NCI-H146 treated with DMSO at 0.1 percent for 48 hours (cell line): ENCODE data around the gene SDHC.
A peak's percentile ranks its signal among the peaks of the same experiment; 100 is the strongest.
"Not testable (repeated sequence)": the region's sequence is repeated elsewhere in the genome, so short reads cannot be mapped to it uniquely, and the experiment has no call there.

Source experiments
- DNase-seq: peaks from one replicate; lab custom pipeline; 2025; ENCODE audit not compliant: unreplicated experiment; lab: John Stamatoyannopoulos, UW

Gene SDHC

DNA sequence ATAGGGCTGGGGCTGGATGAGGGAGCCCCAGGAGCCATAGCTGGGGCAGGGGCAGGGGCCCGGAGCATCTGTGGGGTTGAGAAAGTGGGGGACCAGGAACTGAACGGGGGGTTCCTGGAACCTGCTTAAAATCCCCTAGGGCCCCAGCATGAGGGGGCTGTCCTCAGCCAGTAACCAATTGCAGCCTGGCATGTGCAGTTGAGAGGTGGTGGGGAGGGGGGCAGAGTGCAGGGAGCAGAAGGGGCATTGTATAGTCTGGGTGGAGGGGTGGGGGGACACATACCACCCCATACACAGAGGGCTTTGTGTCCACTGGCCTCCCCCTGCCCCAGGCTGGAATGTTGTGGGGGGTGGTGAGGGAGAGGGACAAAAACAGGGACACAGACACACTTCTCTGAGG, 4.3 kb upstream of the SDHC start, which contains the start of gene MPZ:
MPZ (minus strand) TSS at position 101 of the 400 bp plus-strand sequence; CDS start at position 38, 63 bp downstream.
- no peak for DNase-seq

DNA sequence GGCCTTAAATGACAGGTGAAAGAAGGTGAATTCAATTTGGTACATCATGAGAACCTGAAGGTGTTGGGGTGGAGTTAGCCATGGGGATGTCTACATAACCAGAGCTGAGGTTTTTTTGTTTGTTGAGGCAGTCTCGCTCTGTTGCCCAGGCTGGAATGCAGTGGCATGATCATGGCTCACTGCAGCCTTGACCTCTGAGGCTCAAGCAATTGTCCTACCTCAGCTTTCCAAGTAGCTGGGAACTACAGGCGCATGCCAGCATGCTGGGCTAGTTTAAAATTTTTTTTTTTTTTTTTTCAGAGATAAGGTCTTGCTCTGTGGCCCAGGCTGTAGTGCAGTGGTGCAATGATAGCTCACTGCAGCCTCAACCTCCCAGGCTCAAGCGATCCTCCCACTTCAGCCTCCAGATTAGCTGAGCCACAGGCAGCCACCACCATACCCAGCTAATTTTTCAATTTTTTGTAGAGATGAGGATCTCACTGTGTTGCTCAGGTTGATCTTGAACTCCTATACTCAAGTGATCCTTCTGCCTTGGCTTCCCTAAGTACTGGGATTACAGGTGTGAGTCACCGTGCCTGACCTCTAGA, 2.5 kb upstream of the SDHC start:
- no peak for DNase-seq

DNA sequence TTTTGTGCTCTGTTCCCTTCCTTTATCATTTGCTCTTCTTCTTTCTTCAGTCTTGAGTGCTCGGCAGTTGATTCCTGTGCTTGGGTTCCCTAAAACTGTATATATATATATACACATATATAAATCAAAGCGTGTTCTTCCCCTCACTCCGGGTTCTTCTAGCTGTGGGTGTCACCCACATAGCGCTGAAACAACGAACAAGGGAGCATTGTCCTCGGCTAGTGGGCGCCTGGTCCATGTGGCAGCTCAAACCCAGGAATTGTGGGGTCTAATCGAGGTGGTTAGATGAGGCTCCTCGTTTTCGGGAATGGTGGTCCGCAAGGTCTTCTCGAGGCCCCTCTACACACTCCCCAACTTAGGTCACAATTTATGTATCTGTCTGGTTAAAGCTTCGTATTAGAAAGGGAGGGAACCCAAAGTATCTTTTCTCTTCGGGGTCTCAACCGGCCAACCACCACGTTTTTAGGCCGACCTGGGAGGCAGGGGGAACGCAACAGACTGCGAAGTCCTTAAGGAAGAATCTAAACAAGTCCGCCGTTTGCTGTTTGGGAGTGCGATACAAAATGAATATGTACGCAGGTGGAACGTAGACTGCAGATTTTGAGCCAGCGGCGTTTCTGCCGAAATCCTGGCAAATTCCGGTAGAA, 504 bp upstream of the SDHC start:
- DNase-seq: peak; percentile 11

DNA sequence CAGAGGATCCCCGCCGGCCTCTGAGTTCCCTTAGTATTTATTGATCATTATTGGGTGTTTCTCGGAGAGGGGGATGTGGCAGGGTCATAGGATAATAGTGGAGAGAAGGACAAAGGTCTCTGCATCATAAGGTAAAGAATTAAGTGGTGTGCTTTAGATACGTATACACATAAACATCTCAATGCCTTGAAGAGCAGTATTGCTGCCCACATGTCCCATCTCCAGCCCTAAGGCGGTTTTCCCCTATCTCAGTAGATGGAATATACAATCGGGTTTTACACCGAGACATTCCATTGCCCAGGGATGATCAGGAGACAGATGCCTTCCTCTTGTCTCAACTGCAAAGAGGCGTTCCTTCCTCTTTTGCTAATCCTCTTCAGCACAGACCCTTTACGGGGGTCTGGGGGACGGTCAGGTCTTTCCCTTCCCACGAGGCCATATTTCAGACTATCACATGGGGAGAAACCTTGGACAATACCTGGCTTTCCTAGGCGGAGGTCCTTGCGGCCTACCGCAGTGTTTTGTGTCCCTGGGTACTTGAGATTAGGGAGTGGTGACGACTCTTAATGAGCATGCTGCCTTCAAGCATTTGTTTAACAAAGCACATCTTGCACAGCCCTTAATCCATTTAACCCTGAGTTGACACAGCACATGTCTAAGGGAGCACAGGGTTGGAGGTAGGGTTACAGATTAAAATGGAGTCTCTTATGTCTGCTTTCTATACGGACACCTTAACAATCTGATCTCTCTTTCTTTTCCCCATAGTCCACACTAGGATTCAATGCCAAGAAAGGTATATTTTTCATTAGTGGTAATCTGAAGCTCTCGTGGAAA, 1.9 kb downstream of the SDHC start:
- not testable (repeated sequence) for DNase-seq

DNA sequence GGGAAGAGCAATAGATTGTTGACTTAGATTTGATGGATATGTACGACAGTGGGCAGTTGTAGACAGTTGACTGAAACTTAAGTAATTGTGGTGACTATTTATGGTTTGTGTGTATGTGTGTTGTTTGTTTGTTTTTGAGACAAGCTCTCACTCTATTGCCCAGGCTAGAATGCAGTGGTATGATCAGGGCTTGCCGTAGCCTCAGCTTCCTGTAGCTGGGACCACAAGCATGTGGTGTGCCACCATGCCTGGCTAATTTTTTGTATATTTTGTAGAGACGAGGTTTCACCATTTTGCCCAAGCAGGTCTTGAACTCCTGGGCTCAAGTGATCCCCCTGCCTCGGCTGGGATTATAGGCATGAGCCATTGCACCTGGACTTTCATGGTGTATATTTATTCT, 9.8 kb downstream of the SDHC start:
- no peak for DNase-seq

DNA sequence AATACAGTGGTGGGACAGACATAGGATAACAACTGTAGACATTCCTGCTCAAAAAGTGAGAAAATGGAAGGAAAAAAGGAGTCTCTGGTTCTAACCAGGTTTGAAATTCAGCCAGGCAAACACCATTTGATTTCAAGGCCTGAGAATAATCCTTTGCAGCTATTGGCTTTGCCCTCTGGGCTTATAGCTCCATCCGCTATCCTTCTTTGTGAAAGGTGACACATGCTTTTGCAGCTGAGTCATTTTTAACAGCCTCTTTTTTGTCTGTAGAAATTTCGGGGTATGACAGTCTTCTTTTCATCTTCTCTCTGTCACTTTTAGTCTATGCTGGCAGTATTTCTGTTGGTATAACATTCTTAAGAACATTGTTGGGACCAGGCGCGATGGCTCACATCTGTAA, 16.2 kb downstream of the SDHC start:
- DNase-seq: no peak

DNA sequence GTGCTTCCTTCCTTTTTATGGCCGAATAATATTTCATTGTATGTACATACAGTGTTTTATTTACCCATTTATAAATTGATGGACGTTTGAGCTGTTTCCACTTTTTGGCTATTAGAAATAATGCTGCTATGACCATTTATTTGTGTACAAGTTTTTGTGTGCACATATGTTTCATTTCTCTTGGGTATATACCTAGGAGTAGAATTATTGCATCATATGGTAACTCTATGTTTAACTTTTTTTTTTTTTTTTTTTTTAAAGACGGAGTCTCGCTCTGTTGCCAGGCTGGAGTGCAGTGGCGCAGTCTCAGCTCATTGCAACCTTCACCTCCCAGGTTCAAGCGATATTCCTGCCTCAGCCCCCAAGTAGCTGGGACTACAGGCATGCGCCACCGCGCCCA, 19.0 kb downstream of the SDHC start:
- DNase-seq: no peak

DNA sequence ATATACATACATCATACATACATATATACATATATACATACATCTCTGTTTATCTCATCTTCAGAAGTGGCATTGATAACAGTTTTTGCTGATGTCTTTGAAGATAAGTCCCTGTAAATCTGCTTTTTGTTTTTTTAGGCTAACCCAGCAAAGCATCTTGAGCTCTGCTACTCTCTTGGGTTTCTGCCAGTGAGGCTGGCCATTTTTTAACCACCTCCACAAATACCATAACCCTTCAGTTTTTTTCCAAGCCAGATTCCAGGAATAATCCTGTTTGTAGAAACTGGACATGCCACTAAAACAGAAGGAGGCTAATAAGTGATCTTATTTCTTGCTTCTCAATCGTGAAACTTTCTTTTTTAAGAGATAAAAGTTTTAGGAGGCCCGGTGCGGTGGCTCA, 21.6 kb downstream of the SDHC start:
- no peak for DNase-seq

DNA sequence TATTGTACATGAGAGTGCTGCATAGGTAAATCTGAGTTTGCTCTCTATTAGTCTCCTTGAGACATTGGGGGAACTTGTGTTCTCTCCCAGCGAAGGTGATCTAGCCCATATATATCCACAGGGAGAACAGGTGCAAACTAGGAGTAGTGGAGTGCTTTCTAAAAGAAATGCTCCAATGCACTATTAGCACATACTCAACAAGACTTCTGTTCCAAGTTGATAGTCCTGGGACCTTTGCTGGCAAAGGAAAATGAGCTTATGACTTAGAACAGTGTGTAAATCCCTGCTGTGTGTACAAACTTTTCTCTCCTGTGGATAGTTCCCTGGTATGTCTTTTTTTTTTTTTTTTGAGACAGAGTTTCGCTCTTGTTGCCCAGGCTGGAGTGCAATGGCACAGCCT, 28.0 kb downstream of the SDHC start:
- DNase-seq: no peak

DNA sequence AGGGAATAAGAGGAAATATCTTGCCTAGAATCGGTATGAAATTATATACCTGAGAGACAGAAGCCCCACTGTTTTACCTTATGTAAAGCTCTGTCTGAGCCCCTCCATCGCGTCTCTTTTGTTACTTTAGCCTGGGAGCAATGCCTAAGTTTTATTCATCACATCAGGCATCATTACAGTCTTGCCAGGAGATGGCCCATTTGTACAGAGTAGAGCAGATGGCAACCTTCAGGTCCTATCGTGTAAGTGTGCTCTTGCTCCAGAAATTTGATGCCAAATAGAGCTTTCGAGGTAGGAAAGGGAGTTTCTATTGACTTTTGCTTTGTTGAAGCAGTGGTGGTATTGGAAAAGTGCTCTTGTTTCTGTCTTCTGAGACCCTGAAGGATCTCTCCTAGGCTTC, 28.6 kb downstream of the SDHC start:
- DNase-seq: no peak

DNA sequence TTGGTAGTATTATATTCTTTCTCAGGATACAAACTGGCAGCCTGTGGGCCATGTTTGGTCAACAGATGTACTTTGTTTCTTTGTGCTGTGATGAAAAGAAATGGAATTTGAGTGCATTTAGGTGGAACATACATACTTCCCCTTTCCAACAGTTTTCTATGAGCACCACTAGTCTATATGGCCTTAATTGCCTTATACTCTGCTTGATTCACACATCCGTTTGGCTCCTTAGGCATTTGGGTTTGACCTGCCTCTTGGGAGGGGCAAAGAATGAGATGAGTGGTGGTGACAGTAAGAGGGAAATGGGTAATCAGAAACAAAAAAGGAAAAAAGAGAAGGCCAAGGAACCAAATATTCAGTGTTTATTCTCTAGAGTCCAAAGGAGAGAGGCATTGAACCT, 36.5 kb downstream of the SDHC start:
- DNase-seq: no peak

DNA sequence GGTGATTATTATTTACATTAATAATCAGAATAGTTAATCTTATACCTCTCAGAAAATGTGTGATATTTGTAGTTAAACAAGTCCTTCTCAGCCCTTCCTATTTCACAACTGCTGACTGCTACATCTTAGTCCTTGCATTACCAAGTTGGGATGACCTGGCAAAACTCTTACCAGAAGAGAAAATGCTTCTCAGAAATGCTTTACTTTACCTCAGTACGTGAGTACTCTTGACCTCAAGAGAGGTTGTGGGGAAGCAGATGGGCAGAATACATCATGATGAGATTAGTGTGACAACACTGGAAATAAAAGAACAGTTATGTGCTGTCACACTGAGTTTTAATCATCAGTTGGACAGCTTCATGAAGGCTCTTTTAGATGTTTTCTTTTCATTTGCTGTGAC, 37.3 kb downstream of the SDHC start:
- DNase-seq: no peak

DNA sequence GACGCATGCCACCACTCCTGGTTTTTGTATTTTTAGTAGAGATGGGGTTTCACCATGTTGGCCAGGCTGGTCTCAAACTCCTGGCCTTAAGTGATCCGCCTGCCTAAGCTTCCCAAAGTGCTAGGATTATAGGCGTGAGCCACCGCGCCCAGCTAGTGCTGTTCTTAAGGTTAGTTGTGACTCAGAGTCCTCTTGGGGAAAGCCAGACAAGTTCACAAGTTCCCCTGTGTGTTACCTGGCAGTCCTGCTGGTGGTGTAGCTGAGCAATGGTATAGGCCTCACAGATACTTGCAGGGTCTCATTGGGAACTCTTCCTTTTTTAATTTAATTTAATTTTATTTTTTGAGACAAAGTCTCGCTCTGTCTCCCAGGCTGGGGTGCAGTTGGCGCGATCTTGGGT, 42.9 kb downstream of the SDHC start:
- DNase-seq: no peak

DNA sequence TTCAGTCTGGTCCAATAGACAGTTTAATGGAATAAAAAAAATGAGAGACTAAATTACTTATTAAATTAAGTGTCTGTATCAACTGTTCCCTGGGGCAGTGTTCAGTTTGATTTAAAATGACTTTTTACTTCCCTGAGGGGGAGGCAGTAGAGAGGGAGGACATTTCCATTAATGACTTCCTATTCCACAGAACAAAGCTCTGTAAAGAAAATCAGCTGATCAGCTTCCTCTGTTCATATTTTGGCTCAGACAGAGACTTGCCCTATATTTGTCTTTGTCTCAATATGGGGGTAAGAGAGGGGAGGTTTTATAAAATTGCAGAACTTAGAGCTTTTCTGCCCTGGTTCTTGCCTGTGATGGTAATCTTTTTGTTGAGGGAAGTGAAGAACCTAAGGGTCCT, 45.1 kb downstream of the SDHC start:
- DNase-seq: no peak

DNA sequence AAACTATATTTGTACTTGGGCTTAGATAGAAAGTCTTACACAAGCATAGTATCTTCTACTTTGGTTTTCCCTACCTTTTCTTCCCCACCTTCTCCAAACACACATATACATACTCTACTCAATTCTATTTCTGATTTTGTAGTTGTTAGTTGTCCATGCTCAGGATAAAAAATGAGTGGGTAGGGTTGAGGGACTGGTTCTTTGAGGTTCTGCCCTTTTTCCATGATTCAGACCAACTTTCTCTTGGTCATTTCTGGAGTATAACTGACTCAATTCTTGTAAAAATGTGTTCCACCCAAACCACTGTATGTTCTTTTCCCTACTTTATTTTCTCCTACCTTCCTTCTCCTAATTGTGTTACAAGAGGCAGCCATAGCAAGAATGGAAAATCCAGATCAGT, 50.2 kb downstream of the SDHC start:
- DNase-seq: no peak

DNA sequence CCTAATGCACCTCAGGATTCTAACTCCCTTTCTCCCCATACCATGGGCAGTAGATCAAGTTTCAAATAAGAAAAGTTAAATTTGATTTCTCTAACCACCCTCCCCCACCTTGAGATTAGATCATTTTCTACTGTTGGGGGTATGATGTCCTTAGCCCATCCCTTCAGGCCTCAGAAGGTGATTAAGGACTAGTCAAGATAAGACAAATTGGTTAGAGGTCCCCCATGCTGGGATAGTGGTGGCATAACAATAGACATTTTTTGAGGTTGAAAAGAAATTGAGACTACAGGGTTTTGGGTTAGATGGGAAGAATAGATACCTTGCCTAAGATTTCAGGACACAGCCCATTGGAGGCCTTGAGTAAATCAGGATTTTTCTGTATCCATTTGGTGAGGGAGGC, 51.0 kb downstream of the SDHC start:
- no peak for DNase-seq

DNA sequence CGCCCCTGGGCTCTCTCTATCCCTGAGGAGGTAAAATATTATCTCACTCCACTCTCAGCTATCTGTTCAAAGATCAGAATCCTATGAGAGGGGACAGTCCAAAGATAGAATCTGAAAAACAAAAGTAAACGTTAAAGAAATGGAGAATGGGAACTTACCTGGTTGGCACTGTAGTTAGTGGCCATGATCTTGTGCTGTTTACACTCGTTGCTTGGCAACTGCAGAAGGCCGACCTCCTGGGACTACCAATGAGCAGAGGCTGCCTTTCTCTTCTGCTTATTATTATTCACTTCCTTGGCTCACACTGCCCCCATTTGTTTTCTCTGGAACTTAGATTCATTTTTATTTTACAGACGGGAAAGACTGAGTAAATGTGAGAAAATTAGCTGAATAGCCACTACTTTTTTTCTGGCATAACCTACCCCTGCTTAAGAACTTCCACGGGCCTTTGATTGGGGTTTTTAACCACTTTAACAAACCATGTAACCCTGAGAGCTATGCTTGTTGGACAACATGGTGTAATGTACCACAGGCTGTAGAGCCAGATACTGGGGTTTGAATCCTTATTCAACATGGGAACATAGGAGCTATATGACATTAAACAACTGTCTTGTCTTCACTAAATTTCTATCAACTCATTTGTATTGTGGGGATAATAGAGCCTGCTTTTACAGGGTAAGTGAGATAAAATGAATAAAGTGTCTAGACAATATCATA, 53.7 kb downstream of the SDHC start, which contains the start of gene CFAP126:
CFAP126 (minus strand) TSS at position 193 of the 717 bp plus-strand sequence; CDS start at position 185, 8 bp downstream.
- peak; percentile 32 for DNase-seq

DNA sequence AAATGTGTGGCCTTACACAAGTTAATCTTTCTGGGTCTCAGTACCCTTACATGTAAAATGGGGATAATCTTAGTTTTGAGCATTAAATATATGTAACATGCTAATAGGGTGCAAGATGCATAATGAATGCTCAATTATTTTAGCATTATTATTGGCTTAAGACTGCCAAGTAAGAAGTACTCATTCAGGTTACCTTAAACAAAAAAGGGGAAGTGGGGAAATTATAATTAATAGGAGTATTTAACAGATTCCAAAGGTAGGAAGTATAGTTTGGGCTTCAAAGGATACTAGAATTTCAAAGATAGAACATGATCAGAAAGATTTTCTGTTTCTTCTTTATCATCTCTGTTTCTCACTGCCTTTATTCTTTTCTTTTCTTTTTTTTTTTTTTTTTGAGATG, 59.3 kb downstream of the SDHC start:
- no peak for DNase-seq

DNA sequence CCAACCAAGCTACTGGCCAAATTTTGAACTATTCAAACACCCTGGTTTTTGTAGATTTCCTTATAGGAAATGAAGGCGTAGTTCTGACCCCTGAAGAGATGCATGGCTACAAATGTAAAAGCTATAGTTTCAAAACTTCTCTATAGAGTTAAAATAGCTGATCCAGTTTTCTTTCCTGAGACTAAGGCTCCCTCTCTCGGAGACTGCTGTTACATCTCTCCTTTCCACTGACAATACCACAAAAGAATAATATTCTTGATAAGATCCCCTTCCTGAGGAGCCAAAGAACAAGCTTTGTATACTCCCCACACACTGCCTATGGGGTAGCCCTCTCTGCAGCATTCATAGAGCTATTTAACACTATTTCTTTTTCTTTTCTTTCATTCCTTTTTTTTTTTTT, 60.2 kb downstream of the SDHC start:
- DNase-seq: no peak

DNA sequence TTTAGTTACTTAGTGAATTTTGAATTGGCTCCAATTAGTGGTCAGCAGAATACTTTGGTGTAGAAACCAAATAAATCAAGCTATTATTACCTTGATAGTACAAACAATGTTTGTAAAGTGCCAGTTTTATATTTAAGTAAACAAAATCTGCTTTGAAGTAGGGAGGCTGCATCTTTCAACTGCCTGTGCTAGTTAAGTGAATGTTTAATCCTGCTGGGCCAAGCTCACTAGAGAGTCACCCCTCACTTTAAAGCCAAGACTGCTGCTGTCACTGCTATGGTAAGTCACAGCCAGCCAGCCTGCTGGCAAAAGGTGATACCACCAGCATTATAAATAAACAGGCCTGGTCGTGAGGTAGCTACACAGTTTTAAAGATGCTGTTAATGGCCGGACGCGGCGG, 63.8 kb downstream of the SDHC start:
- DNase-seq: no peak

DNA sequence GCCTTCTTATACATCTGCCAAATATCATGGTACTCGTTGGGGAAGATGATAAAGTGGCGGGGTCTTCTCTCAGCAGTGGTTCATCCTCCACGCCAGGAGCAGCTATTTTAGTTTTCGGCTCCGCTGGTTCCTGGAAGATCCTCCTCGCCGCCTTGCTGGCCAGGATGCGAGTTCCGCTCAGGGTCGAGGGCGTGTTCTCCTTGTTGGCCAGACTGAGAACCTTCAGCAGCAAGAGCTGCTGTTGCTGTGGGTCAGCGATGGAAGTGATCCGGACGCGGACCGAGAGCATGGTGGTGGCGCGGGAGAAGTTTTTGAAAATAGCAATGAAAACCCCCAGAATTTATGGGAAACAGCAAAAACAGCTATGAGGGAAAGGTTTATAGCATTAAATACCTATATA, 64.9 kb downstream of the SDHC start:
- no peak for DNase-seq

DNA sequence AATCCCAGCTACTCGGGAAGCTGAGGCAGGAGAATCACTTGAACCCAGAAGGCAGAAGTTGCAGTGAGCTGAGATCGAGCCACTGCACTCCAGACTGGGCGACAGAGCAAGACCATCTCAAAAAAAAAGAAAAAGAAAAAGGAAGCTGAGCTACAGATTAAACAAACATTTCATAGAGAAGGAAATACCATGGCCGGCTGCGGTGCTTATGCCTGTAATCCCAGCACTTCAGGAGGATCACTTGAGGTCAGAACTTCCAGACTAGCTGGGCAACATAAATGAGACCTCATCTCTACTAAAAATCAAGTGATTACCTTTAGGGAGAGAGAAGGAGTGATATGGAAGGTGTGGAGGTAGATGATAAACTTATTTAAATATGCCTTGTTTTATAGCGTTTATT, 67.5 kb downstream of the SDHC start:
- no peak for DNase-seq
